Cardiac muscle cell (in vitro differentiated cells and primary cell): ENCODE data around the gene HSD17B3. TPM values are rescaled to one million over a fixed set of nuclear protein-coding genes. Genes with fewer than 3 reads are reported as not detected.

Experiments used
- DNase-seq, 2 donors: peaks; one replicate each; pipeline versions ENCODE4 v3.0.0 to v3.0.0-alpha.2; 2010 to 2017; ENCODE audit warnings: low read depth in 1 of 2, low spot score in 1 of 2
- H3K27ac ChIP-seq: fragments of 200-600 bp; sonication (generic); 2 replicates; pipeline ENCODE4 v1.5.1; 2016
- H3K27me3 ChIP-seq: fragments of 200-600 bp; sonication (generic); 2 replicates; pipeline ENCODE4 v1.6.0; 2016; ENCODE audit warnings: control low read depth
- H3K36me3 ChIP-seq: fragments of 200-600 bp; sonication (generic); 2 replicates; pipeline ENCODE4 v1.5.1; 2016; ENCODE audit warnings: control low read depth
- H3K4me1 ChIP-seq: fragments of 200-600 bp; sonication (generic); 2 replicates; pipeline ENCODE4 v1.8.1; 2017; ENCODE audit warnings: low read depth, mild to moderate bottlenecking, mixed run types
- H3K4me3 ChIP-seq: fragments of 200-600 bp; sonication (generic); 2 replicates; pipeline ENCODE4 v1.5.1; 2016; ENCODE audit warnings: mild to moderate bottlenecking
- H3K9me3 ChIP-seq: fragments of 200-600 bp; sonication (generic); 2 replicates; pipeline ENCODE4 v1.5.1; 2017; ENCODE audit warnings: low read depth, mild to moderate bottlenecking, control low read depth
- CTCF ChIP-seq: IDR thresholded peaks from 2 replicates; pipeline ENCODE4 v1.5.1; 2012; ENCODE audit warnings: low read depth, mild to moderate bottlenecking, low read length
- polyA plus RNA-seq: library from polyadenylated mRNA; unstranded; fragments of >200 nt; fragmentation: Nextera tagmentation; extraction: Ambion mirVana; gene quantifications from 2 replicates; pipeline ENCODE4 v1.2.1, GENCODE V29; 2016
- total RNA-seq: library from RNA; depleted of rRNA; stranded (reverse); fragments of >200 nt; gene quantifications from 2 replicates; pipeline ENCODE4 v1.2.3, GENCODE V29; 2016

Gene HSD17B3
- total and polyA plus RNA-seq, 2 experiments from 2014 or later: 0.63 to 1.3 TPM

GRCh38 chr9:96343515-96344360 lies 41.8 kb upstream of the HSD17B3 start:
- H3K4me1 ChIP-seq: no peaks in the 10 kb centered on the region
- no peaks in the 10 kb centered on the region for H3K27me3 ChIP-seq
- H3K9me3 ChIP-seq: no peaks in the 10 kb centered on the region
- no peak for DNase-seq
- no peak overlapping the region for H3K4me3 ChIP-seq
- no peak overlapping the region for H3K27ac ChIP-seq
- TF ChIP-seq CTCF: no peak
- no peaks in the 10 kb centered on the region for H3K36me3 ChIP-seq

- H3K4me3 ChIP-seq: no peak overlapping the region
- no peak overlapping the region for H3K27ac ChIP-seq
- no peaks in the 10 kb centered on the region for H3K9me3 ChIP-seq
- H3K36me3 ChIP-seq: no peaks in the 10 kb centered on the region
- H3K27me3 ChIP-seq: no peaks in the 10 kb centered on the region
- no peak for TF ChIP-seq CTCF
- no peaks in the 10 kb centered on the region for H3K4me1 ChIP-seq
- DNase-seq: peak in 1 of 2 donors; percentile 50
These were observed 40.7 kb upstream of the HSD17B3 start for GRCh38 chr9:96342571-96343245.

GRCh38 chr9:96340707-96341106 lies 38.7 kb upstream of the HSD17B3 start:
- DNase-seq: no peak
- Histone ChIP-seq H3K4me3 (no peak overlapping the region), H3K9me3 (no peaks in the 10 kb centered on the region), H3K27ac (no peak overlapping the region), H3K36me3 (no peaks in the 10 kb centered on the region), H3K27me3 (no peaks in the 10 kb centered on the region), H3K4me1 (no peaks in the 10 kb centered on the region)
- TF ChIP-seq CTCF: no peak

- no peak for TF ChIP-seq CTCF
- no peak overlapping the region for H3K4me3 ChIP-seq
- DNase-seq: no peak
- no peaks in the 10 kb centered on the region for H3K9me3 ChIP-seq
- no peak overlapping the region for H3K27ac ChIP-seq
- no peaks in the 10 kb centered on the region for H3K27me3 ChIP-seq
- no peaks in the 10 kb centered on the region for H3K4me1 ChIP-seq
- H3K36me3 ChIP-seq: no peaks in the 10 kb centered on the region
These were observed 36.3 kb upstream of the HSD17B3 start for GRCh38 chr9:96338299-96338698.

- Histone ChIP-seq H3K4me3 (no peak overlapping the region), H3K4me1 (no peaks in the 10 kb centered on the region), H3K27ac (no peak overlapping the region), H3K36me3 (no peaks in the 10 kb centered on the region), H3K27me3 (no peaks in the 10 kb centered on the region), H3K9me3 (no peaks in the 10 kb centered on the region)
- no peak for DNase-seq
- no peak for TF ChIP-seq CTCF
These were observed 32.0 kb upstream of the HSD17B3 start for GRCh38 chr9:96333958-96334357.
